ENCODE data around the gene HSD17B2.

Gene HSD17B2

DNA sequence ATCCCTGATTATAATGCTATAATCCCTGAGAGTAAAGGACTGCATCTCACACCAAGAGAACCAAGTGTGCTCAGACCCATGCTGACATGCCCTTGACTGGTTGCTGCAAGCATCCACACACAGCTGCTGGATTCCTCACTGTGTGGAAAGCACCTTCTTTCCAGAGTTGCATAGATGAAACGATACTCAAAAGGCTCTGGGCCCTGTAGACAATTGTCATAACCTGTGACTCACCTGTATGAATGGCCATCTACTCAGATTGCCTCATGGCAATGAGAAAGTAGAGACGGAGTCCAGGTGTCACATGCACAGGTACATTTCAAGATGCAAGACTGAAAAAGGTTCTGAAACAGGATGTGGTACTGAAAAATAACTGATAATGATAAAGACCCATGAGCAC lies 76.9 kb downstream of the HSD17B2 start:
- H3K4me3 ChIP-seq (ENCODE audit: low read length), result no peak overlapping the region
- TF ChIP-seq, protein P1, sequence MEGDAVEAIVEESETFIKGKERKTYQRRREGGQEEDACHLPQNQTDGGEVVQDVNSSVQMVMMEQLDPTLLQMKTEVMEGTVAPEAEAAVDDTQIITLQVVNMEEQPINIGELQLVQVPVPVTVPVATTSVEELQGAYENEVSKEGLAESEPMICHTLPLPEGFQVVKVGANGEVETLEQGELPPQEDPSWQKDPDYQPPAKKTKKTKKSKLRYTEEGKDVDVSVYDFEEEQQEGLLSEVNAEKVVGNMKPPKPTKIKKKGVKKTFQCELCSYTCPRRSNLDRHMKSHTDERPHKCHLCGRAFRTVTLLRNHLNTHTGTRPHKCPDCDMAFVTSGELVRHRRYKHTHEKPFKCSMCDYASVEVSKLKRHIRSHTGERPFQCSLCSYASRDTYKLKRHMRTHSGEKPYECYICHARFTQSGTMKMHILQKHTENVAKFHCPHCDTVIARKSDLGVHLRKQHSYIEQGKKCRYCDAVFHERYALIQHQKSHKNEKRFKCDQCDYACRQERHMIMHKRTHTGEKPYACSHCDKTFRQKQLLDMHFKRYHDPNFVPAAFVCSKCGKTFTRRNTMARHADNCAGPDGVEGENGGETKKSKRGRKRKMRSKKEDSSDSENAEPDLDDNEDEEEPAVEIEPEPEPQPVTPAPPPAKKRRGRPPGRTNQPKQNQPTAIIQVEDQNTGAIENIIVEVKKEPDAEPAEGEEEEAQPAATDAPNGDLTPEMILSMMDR (conservative IDR thresholded peaks at IDR 0.05; ENCODE audit: low read depth, low read length), result no peak
- no peak for DNase-seq (ENCODE audit: low read depth)

- no peak overlapping the region for H3K4me3 ChIP-seq (ENCODE audit: low read length)
- TF ChIP-seq, protein P1 (conservative IDR thresholded peaks at IDR 0.05; ENCODE audit: low read depth, low read length), result no peak
- DNase-seq (ENCODE audit: low read depth), result no peak
These were observed 78.7 kb downstream of the HSD17B2 start for GRCh38 chr16:82113741-82114140.

DNA sequence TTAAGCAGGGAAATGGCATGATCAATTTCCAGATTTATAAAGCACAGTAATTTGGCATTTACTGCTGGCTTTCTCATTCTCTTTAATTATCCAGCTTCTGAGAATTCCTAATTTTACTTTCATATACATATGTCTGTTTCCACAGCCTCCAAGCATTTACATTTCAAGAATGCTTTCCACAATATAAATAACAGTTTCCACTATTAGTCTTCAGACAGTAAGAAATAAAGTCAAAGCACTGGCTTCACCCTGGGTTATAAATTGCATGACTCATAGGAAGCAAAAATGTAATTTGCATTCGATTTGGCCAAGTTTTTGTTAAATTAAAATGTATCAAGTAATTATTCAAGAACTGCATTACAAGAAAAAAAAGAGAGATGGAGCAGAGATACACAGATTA lies 81.5 kb downstream of the HSD17B2 start:
- no peak for DNase-seq (ENCODE audit: low read depth)

GRCh38 chr16:82118749-82119148 lies 83.7 kb downstream of the HSD17B2 start:
- DNase-seq (ENCODE audit: low read depth), result no peak
- TF ChIP-seq, protein P1 (conservative IDR thresholded peaks at IDR 0.05; ENCODE audit: low read depth, low read length), result no peak

More for the DNA sequence above, 81.5 kb downstream of the HSD17B2 start:
- TF ChIP-seq, protein P1 (conservative IDR thresholded peaks at IDR 0.05; ENCODE audit: low read depth, low read length), result no peak
- H3K4me3 ChIP-seq (ENCODE audit: low read length), result no peak overlapping the region

DNA sequence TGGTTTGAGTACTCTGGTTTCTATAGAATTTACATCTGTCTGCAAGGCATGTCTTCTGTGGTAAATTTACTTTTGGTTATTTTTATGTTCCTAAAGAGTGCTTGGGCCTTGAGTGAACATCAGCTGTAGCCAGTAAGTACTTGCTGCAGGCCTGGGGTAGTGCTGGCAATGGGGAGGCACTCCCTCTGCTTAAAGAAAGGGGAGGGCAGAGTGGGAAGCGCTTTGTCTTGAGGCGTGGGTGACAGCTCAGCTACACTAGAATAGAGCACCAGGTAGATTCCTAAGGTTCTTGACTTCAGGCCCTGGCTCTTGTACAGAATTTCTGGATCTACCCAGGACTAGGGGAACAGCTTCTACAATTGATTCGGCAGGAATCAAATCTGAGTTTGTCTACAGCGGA lies 84.4 kb downstream of the HSD17B2 start:
- no peak for DNase-seq (ENCODE audit: low read depth)
- TF ChIP-seq, protein P1 (conservative IDR thresholded peaks at IDR 0.05; ENCODE audit: low read depth, low read length), result no peak
- H3K4me3 ChIP-seq (ENCODE audit: low read length), result no peak overlapping the region

More at GRCh38 chr16:82118749-82119148, 83.7 kb downstream of the HSD17B2 start:
- no peak overlapping the region for H3K4me3 ChIP-seq (ENCODE audit: low read length)

- DNase-seq (ENCODE audit: low read depth), result no peak
- TF ChIP-seq, protein P1 (conservative IDR thresholded peaks at IDR 0.05; ENCODE audit: low read depth, low read length), result no peak
- H3K4me3 ChIP-seq (ENCODE audit: low read length), result no peak overlapping the region
These were observed 89.6 kb downstream of the HSD17B2 start for GRCh38 chr16:82124651-82125050.

- TF ChIP-seq, protein P1 (conservative IDR thresholded peaks at IDR 0.05; ENCODE audit: low read depth, low read length), result no peak
- no peak for DNase-seq (ENCODE audit: low read depth)
- no peak overlapping the region for H3K4me3 ChIP-seq (ENCODE audit: low read length)
These were observed 94.8 kb downstream of the HSD17B2 start for GRCh38 chr16:82129881-82130280.

All from retinal pigment epithelial cell (primary cell).